ENCODE results near the gene PAPPA.

DNA sequence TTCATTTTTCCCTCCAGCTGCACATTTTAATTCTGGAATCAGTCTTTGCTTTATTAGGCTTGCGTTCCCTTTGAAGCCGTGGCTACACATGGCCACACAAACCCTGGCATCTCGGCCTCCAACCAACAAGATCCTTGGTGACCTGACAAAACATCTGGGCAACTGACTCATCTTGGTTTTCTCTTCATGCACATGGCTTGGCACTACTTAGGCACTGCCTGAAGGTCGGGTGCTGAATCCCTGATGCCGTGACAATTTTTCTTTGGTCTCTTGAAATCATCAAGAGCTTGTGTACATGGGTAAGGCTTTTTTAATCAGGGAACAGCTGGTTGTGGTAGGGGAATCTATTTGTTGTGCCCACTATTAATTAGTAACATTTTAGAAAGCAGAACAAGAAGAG, 16.0 kb upstream of the PAPPA start:
- TF ChIP-seq, protein P1, sequence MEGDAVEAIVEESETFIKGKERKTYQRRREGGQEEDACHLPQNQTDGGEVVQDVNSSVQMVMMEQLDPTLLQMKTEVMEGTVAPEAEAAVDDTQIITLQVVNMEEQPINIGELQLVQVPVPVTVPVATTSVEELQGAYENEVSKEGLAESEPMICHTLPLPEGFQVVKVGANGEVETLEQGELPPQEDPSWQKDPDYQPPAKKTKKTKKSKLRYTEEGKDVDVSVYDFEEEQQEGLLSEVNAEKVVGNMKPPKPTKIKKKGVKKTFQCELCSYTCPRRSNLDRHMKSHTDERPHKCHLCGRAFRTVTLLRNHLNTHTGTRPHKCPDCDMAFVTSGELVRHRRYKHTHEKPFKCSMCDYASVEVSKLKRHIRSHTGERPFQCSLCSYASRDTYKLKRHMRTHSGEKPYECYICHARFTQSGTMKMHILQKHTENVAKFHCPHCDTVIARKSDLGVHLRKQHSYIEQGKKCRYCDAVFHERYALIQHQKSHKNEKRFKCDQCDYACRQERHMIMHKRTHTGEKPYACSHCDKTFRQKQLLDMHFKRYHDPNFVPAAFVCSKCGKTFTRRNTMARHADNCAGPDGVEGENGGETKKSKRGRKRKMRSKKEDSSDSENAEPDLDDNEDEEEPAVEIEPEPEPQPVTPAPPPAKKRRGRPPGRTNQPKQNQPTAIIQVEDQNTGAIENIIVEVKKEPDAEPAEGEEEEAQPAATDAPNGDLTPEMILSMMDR (IDR thresholded peaks at IDR 0.05; ENCODE audit: poor library complexity, severe bottlenecking) = no peak
- TF ChIP-seq EZH2 (IDR thresholded peaks at IDR 0.05; ENCODE audit: borderline replicate concordance, insufficient read depth, low read length, poor library complexity, severe bottlenecking) = no peak
- TF ChIP-seq MXI1 (conservative IDR thresholded peaks at IDR 0.05; ENCODE audit: poor library complexity, severe bottlenecking) = no peak
- TF ChIP-seq REST (IDR thresholded peaks at IDR 0.05; ENCODE audit: borderline replicate concordance) = no peak
- no peak for TF ChIP-seq POLR2AphosphoS5 (IDR thresholded peaks at IDR 0.05)
- TF ChIP-seq TAF1 (IDR thresholded peaks at IDR 0.05; ENCODE audit: low read depth) = no peak
- no peak for TF ChIP-seq RAD21 (conservative IDR thresholded peaks at IDR 0.05)
- no peak for TF ChIP-seq EP300 (conservative IDR thresholded peaks at IDR 0.05; ENCODE audit: poor library complexity, severe bottlenecking)
- no peak for TF ChIP-seq SMC3 (conservative IDR thresholded peaks at IDR 0.05; ENCODE audit: poor library complexity)
